K562 (cell line): ENCODE data around the gene PTCH1. TPM values are rescaled to one million over a fixed set of nuclear protein-coding genes. Genes with fewer than 3 reads are reported as not detected.

Experiments used
- ARID1B ChIP-seq: fragments of 450-650 bp; IDR thresholded peaks from 2 replicates; pipeline ENCODE4 v1.6.1; 2016; ENCODE audit warnings: antibody characterized with exemption, mild to moderate bottlenecking, inconsistent platforms
- BHLHE40 ChIP-seq: IDR thresholded peaks from 2 replicates; pipeline ENCODE4 v1.6.1; 2011; ENCODE audit warnings: low read length, improper control_type of control experiment
- MIER1 ChIP-seq: fragments of 450-650 bp; IDR thresholded peaks from 2 replicates; pipeline ENCODE4 v1.6.1; 2016; ENCODE audit warnings: antibody characterized with exemption, mild to moderate bottlenecking, low read depth
- MYC ChIP-seq, 2 experiments: fragments of 250-450 bp in 1 of 2; sonication (Bioruptor Pico) in 1 of 2; IDR thresholded peaks; 2 replicates each; pipeline versions ENCODE4 v1.5.1 to v1.6.1; 2012 to 2021; ENCODE audit warnings: low read depth in 2 of 2, borderline replicate concordance in 1 of 2, improper control_type of control experiment in 1 of 2, low read length in 1 of 2, mild to moderate bottlenecking in 1 of 2, moderate library complexity in 1 of 2
- NBN ChIP-seq: fragments of 450-650 bp; IDR thresholded peaks from 2 replicates; pipeline ENCODE4 v1.6.1; 2016; ENCODE audit warnings: low read depth, mild to moderate bottlenecking
- NFATC3 ChIP-seq: fragments of 450-650 bp; IDR thresholded peaks from 2 replicates; pipeline ENCODE4 v1.6.1; 2017; ENCODE audit warnings: mild to moderate bottlenecking
- NONO ChIP-seq, 2 experiments: fragments of 200-400 bp in 1 of 2; fragments of 450-650 bp in 1 of 2; formaldehyde crosslinking in 1 of 2; IDR thresholded peaks; 2 replicates each; pipeline ENCODE4 v1.6.1; 2017; ENCODE audit warnings: low read depth in 2 of 2, mild to moderate bottlenecking in 2 of 2, moderate library complexity in 2 of 2, low read length in 1 of 2
- SMAD1 ChIP-seq: fragments of 150-350 bp; IDR thresholded peaks from 2 replicates; pipeline ENCODE4 v1.6.1; 2014; ENCODE audit warnings: low read length, low read depth; ENCODE audit not compliant: partially characterized antibody
- SMAD4 ChIP-seq: fragments of 250-450 bp; sonication (Bioruptor Pico); conservative IDR thresholded peaks from 2 replicates; pipeline ENCODE4 v1.8.0; 2021; ENCODE audit warnings: inconsistent platforms, mild to moderate bottlenecking, moderate library complexity
- U2AF2 ChIP-seq: fragments of 200-400 bp; formaldehyde crosslinking; optimal IDR thresholded peaks from 2 replicates; pipeline ENCODE3; 2017; ENCODE audit warnings: low read depth, mild to moderate bottlenecking, low read length
- YY1 ChIP-seq, 3 experiments: IDR thresholded peaks; 2 replicates each; pipeline ENCODE4 v1.6.1; 2011; ENCODE audit warnings: low read length in 2 of 3, mild to moderate bottlenecking in 2 of 3, moderate library complexity in 2 of 3, borderline replicate concordance in 1 of 3, control low read depth in 1 of 3, low read depth in 1 of 3; ENCODE audit not compliant: insufficient read depth in 3 of 3, insufficient replicate concordance in 2 of 3, control insufficient read depth in 1 of 3, insufficient read length in 1 of 3; ENCODE audit errors: extremely low read depth in 1 of 3
- ZNF12 ChIP-seq: sonication (generic); formaldehyde crosslinking; IDR thresholded peaks from 2 replicates; pipeline ENCODE4 v1.4.0; 2020; ENCODE audit warnings: mild to moderate bottlenecking, missing genetic modification reagents
- polyA plus RNA-seq, 8 experiments: library from polyadenylated mRNA; depleted of rRNA in 4 of 8; stranded (reverse) in 5 of 8; unstranded in 3 of 8; fragments of >200 nt; fragmentation: Nextera tagmentation in 2 of 8; fragmentation: Illumina TruSeq in 1 of 8; extraction: Ambion mirVana in 2 of 8; extraction: Trizol in 1 of 8; gene quantifications; 2 replicates each; pipeline versions ENCODE4 v1.2.1 to v1.2.3, GENCODE V29; 2011 to 2014; ENCODE audit warnings: inconsistent platforms in 1 of 8, missing spikeins in 1 of 8
- total RNA-seq, 7 experiments: library from RNA; depleted of rRNA in 6 of 7; stranded (reverse); fragments of >200 nt in 6 of 7; fragmentation: Illumina TruSeq in 2 of 7; extraction: Trizol in 2 of 7; gene quantifications; 2 replicates each; pipeline versions ENCODE4 v1.2.1 to v1.2.3, GENCODE V29; 2011 to 2021; ENCODE audit warnings: low replicate concordance in 1 of 7
- TF ChIP-seq, protein P1 (sequence below), 2 experiments: fragments of 450-650 bp; conservative IDR thresholded peaks; 2 replicates each; pipeline ENCODE4 v1.6.1; 2017; ENCODE audit warnings: mild to moderate bottlenecking in 2 of 2, moderate library complexity in 2 of 2
- TF ChIP-seq, protein P2 (sequence below): fragments of 450-650 bp; IDR thresholded peaks from 2 replicates; pipeline ENCODE4 v1.6.1; 2018; ENCODE audit not compliant: partially characterized antibody
- TF ChIP-seq, protein P3 (sequence below): fragments of 250-450 bp; sonication (Bioruptor Pico); IDR thresholded peaks from 2 replicates; pipeline ENCODE4 v1.4.0; 2020
- TF ChIP-seq, protein P4 (sequence below): sonication (generic); formaldehyde crosslinking; IDR thresholded peaks from 2 replicates; pipeline ENCODE4 v1.8.1; 2023; ENCODE audit warnings: mild to moderate bottlenecking, missing genetic modification reagents

Gene PTCH1
- total and polyA plus RNA-seq, 9 of the 15 experiments (the other 6 are each of a cell fraction or from before 2014, with no cell fraction given) = 0.70 to 9.9 (median 3.8) TPM

DNA sequence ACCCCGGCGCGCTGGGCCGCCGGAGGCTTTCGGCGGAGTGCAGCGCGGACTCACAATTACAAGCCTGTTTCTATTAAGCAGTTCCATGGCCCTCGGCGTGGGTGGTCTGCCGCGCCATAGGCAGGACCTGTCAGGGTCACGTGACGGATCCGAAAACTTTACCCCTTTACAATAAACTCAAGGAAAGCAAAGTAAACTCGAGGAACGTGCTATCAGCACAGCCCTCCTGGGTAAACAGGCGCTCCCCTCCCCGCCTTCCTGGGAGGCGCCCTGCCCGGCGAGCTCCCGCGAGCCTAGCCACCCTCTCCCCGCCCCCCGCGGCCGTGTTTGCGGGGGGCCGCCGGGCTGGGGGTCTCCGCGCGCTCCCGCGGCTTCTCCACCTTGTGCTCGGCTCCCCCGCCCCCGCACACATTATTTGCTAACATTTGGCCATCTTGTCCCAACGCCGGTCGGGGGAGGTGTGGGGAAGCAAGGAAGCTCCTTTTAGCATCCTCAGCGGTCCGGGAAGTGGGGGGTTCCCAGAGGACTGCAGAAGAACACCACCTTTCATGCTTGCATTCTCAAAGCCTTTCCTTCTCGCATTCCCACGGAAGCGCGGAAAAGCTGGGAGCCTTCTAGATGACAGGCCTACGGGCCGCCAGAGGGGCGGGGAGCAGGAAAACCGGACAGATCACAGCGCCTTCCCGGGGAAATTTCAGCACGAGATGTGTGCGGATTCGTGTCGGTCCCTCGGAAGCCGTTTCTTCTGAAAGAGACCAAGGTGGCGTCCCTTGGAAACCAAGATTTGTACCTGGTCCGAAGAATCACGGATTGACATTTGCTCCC is at the start of gene PTCH1 (continued):
- TF ChIP-seq MYC (IDR thresholded peaks at IDR 0.05; ENCODE audit: low read depth, low read length) (peak; percentile 28; the same call in 1 of the 2 replicates), MYC (CRISPR knock-in tag; IDR thresholded peaks at IDR 0.05; ENCODE audit: borderline replicate concordance, low read depth) (no peak), ZNF12 (CRISPR knock-in tag) (no peak), YY1 (IDR thresholded peaks at IDR 0.05; ENCODE audit: borderline replicate concordance in 1 of 3, control insufficient read depth in 1 of 3, extremely low read depth in 1 of 3, insufficient read depth in 3 of 3, insufficient read length in 1 of 3, insufficient replicate concordance in 2 of 3, low read depth in 1 of 3, low read length in 2 of 3) (peak in 1 of 3 experiments; percentile 30), ARID1B (0 out of 2 replicates have a peak, but pooled peaks have one; percentile 23), NONO (IDR thresholded peaks at IDR 0.05; ENCODE audit: low read depth in 2 of 2, low read length in 1 of 2) (no peak), BHLHE40 (peak; percentile 75), NBN (0 out of 2 replicates have a peak, but pooled peaks have one; percentile 7), SMAD1 (peak; percentile 48), SMAD4 (CRISPR knock-in tag) (0 out of 2 replicates have a peak, but pooled peaks have one; percentile 23), MIER1 (0 out of 2 replicates have a peak, but pooled peaks have one; percentile 6), NFATC3 (peak; percentile 98), U2AF2 (no peak)
- TF ChIP-seq, protein P1, sequence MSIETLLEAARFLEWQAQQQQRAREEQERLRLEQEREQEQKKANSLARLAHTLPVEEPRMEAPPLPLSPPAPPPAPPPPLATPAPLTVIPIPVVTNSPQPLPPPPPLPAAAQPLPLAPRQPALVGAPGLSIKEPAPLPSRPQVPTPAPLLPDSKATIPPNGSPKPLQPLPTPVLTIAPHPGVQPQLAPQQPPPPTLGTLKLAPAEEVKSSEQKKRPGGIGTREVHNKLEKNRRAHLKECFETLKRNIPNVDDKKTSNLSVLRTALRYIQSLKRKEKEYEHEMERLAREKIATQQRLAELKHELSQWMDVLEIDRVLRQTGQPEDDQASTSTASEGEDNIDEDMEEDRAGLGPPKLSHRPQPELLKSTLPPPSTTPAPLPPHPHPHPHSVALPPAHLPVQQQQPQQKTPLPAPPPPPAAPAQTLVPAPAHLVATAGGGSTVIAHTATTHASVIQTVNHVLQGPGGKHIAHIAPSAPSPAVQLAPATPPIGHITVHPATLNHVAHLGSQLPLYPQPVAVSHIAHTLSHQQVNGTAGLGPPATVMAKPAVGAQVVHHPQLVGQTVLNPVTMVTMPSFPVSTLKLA (conservative IDR thresholded peaks at IDR 0.05) = peak; percentile 34 to 76; a peak in 2 of 4 replicates
- TF ChIP-seq, protein P2, sequence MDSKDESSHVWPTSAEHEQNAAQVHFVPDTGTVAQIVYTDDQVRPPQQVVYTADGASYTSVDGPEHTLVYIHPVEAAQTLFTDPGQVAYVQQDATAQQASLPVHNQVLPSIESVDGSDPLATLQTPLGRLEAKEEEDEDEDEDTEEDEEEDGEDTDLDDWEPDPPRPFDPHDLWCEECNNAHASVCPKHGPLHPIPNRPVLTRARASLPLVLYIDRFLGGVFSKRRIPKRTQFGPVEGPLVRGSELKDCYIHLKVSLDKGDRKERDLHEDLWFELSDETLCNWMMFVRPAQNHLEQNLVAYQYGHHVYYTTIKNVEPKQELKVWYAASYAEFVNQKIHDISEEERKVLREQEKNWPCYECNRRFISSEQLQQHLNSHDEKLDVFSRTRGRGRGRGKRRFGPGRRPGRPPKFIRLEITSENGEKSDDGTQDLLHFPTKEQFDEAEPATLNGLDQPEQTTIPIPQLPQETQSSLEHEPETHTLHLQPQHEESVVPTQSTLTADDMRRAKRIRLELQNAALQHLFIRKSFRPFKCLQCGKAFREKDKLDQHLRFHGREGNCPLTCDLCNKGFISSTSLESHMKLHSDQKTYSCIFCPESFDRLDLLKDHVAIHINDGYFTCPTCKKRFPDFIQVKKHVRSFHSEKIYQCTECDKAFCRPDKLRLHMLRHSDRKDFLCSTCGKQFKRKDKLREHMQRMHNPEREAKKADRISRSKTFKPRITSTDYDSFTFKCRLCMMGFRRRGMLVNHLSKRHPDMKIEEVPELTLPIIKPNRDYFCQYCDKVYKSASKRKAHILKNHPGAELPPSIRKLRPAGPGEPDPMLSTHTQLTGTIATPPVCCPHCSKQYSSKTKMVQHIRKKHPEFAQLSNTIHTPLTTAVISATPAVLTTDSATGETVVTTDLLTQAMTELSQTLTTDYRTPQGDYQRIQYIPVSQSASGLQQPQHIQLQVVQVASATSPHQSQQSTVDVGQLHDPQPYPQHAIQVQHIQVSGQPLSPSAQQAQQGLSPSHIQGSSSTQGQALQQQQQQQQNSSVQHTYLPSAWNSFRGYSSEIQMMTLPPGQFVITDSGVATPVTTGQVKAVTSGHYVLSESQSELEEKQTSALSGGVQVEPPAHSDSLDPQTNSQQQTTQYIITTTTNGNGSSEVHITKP = peak; percentile 14
- TF ChIP-seq, protein P3, sequence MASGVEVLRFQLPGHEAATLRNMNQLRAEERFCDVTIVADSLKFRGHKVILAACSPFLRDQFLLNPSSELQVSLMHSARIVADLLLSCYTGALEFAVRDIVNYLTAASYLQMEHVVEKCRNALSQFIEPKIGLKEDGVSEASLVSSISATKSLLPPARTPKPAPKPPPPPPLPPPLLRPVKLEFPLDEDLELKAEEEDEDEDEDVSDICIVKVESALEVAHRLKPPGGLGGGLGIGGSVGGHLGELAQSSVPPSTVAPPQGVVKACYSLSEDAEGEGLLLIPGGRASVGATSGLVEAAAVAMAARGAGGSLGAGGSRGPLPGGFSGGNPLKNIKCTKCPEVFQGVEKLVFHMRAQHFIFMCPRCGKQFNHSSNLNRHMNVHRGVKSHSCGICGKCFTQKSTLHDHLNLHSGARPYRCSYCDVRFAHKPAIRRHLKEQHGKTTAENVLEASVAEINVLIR (CRISPR knock-in tag) = no peak
- TF ChIP-seq, protein P4, sequence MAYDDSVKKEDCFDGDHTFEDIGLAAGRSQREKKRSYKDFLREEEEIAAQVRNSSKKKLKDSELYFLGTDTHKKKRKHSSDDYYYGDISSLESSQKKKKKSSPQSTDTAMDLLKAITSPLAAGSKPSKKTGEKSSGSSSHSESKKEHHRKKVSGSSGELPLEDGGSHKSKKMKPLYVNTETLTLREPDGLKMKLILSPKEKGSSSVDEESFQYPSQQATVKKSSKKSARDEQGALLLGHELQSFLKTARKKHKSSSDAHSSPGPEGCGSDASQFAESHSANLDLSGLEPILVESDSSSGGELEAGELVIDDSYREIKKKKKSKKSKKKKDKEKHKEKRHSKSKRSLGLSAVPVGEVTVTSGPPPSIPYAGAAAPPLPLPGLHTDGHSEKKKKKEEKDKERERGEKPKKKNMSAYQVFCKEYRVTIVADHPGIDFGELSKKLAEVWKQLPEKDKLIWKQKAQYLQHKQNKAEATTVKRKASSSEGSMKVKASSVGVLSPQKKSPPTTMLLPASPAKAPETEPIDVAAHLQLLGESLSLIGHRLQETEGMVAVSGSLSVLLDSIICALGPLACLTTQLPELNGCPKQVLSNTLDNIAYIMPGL (CRISPR knock-in tag) = 0 out of 2 replicates have a peak, but pooled peaks have one; percentile 39
